Measurements from ENCODE around the gene IL1A. TPM values are rescaled to one million over a fixed set of nuclear protein-coding genes. Genes with fewer than 3 reads are reported as not detected.

The IL1A gene
- total and polyA plus RNA-seq, 9 of the 15 experiments (the other 6 are each of a cell fraction or from before 2014, with no cell fraction given), result 0.03 to 0.27 (median 0.14) TPM; not detected in 2

DNA sequence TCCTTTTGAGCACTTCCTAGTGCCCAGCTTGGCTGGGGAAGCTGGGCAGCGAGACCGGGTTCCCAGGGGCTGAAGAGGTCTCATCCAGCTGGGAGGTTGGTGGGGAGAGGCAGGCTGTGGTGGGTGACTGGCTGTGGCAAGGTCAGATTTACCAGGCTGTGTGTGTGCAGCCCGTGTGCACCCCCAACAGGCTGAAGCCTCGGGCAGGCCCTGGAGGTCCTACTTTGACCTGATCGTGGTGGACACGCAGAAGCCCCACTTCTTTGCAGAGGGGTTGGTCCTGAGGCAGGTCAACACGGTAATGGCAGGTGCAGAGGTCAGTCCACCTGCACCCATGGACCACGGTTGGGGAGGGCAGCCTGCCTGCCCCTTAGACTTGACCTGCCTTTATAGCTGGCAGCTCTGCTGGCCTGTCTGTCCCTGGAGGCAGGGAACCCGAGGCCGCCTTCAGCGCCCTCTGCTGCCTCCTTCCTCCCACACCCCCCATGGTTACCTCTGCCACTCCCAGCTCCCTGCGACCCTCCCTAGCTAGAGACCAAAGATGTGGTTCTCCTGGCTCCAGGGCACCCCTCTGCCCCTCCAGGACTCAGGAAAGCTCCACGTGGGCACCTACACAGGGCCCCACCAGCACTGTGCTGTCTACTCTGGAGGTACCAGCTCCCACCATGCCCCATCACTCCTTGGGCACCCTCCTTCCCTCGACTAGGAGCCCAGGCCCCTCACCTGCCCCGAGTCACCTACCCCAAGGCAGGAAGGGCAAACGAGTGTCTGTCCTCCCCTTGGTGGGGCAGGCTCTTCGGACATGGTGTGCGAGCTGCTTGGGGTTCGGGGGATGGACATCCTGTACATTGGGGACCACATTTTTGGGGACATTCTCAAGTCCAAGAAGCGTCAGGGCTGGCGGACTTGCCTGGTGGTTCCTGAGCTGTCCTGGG lies 59.4 kb downstream of the IL1A start (continued):
- TF ChIP-seq STAG1 (CRISPR knock-in tag; IDR thresholded peaks at IDR 0.05; ENCODE audit: borderline replicate concordance) (peak; percentile 55; the same call in 1 of the 2 replicates), DMBX1 (CRISPR knock-in tag; IDR thresholded peaks at IDR 0.05; ENCODE audit: borderline replicate concordance) (peak; percentile 24; the same call in 1 of the 2 replicates), KDM2B (CRISPR knock-in tag; IDR thresholded peaks at IDR 0.05) (no peak), ZNF347 (CRISPR knock-in tag; IDR thresholded peaks at IDR 0.05; ENCODE audit: low read depth) (no peak), GATA2 (CRISPR knock-in tag; IDR thresholded peaks at IDR 0.05) (no peak)

DNA sequence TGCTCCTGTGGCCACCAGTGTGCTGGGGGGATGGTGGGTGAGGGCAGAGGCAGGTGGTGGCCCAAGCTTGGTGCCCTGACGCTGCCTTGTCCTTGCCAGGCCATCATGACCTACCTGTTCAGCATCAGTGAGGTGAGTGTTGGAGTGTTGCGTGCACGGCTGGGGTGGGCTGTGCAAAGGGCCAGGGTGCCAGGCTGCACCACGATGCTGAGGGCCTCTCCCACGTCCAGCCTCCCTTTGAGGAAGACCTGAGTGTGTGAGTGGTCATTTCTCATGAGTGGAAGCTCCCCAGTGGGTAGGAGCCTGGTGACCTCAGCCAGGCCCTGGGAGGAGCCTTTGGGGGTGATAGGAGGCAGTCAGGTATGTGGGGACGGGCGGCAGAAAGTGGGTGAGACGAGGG lies 60.3 kb downstream of the IL1A start:
- no peak overlapping the region for H3K4me2 ChIP-seq (ENCODE audit: insufficient read depth, low read length)
- ATAC-seq (no peak), DNase-seq (ENCODE audit: extremely low read depth in 1 of 4, low spot score in 3 of 4) (no peak), FAIRE-seq (no peak)
- WGBS (ENCODE audit: insufficient coverage, low coverage, missing lambda C conversion rate), result 84% methylated on average over 5 of the region's 8 CpGs
- no peaks in the 10 kb centered on the region for H3K27me3 ChIP-seq (ENCODE audit: control insufficient read depth in 2 of 2, insufficient read depth in 2 of 2, low read length in 2 of 2)
- ChIA-PET POLR2A (interaction anchor here (0.6 to 1.3 kb wide), 3 partner anchors 97 to 104 kb away, joined by 3 read pairs; no protein-coding TSS in a partner anchor), CTCF (ENCODE audit: low intra/inter-chr PET ratio) (interaction anchor here (0.9 to 5.2 kb wide), 3 partner anchors 27 to 125 kb away, joined by 5 to 67 read pairs (median 48); no protein-coding TSS in a partner anchor)
- no peaks in the 10 kb centered on the region for H3K9me1 ChIP-seq (ENCODE audit: control insufficient read depth, insufficient read depth, low read length)
- no peaks in the 10 kb centered on the region for H3K79me2 ChIP-seq (ENCODE audit: control insufficient read depth, insufficient read depth, low read length)
- no peaks in the 10 kb centered on the region for H3K9me3 ChIP-seq (replicated peaks; ENCODE audit: control insufficient read depth, insufficient read depth, low read depth, low read length)
- H4K20me1 ChIP-seq (replicated peaks; ENCODE audit: control insufficient read depth, insufficient read depth, low read length), result no peaks in the 10 kb centered on the region
- H3K27ac ChIP-seq (ENCODE audit: extremely low read depth, low read depth, low read length), result no peak overlapping the region
- H3K4me3 ChIP-seq, result no peak overlapping the region
- in situ Hi-C loops (cut with MboI), result no loop called here
- intact Hi-C loops (cut with micrococcal nuclease), result loop anchor here (10.0 kb wide), 1 partner anchor 239 kb away; the partner anchor contains the start of gene TTL
- H3K9ac ChIP-seq (ENCODE audit: insufficient read depth in 1 of 2, low read depth in 2 of 2, low read length in 2 of 2), result peak overlapping the region in 1 of 2 experiments; percentile 88; a peak in 2 of 4 replicates
- no TSS peak for BruUV-seq (replicated peaks)
- no peak overlapping the region for H2AFZ ChIP-seq (ENCODE audit: low read depth, low read length)
- H3K36me3 ChIP-seq (ENCODE audit: control insufficient read depth, insufficient read depth, low read length), result no peaks in the 10 kb centered on the region
- H3K4me1 ChIP-seq (replicated peaks in 1 of 2; ENCODE audit: control insufficient read depth in 2 of 2, insufficient read depth in 2 of 2, low read length in 2 of 2), result peaks cover 45 to 78% of the 10 kb centered on the region in 2 experiments
- no peak for TF ChIP-seq TAF15 (IDR thresholded peaks at IDR 0.05; ENCODE audit: low read depth, low read length)
- TF ChIP-seq, protein P1, sequence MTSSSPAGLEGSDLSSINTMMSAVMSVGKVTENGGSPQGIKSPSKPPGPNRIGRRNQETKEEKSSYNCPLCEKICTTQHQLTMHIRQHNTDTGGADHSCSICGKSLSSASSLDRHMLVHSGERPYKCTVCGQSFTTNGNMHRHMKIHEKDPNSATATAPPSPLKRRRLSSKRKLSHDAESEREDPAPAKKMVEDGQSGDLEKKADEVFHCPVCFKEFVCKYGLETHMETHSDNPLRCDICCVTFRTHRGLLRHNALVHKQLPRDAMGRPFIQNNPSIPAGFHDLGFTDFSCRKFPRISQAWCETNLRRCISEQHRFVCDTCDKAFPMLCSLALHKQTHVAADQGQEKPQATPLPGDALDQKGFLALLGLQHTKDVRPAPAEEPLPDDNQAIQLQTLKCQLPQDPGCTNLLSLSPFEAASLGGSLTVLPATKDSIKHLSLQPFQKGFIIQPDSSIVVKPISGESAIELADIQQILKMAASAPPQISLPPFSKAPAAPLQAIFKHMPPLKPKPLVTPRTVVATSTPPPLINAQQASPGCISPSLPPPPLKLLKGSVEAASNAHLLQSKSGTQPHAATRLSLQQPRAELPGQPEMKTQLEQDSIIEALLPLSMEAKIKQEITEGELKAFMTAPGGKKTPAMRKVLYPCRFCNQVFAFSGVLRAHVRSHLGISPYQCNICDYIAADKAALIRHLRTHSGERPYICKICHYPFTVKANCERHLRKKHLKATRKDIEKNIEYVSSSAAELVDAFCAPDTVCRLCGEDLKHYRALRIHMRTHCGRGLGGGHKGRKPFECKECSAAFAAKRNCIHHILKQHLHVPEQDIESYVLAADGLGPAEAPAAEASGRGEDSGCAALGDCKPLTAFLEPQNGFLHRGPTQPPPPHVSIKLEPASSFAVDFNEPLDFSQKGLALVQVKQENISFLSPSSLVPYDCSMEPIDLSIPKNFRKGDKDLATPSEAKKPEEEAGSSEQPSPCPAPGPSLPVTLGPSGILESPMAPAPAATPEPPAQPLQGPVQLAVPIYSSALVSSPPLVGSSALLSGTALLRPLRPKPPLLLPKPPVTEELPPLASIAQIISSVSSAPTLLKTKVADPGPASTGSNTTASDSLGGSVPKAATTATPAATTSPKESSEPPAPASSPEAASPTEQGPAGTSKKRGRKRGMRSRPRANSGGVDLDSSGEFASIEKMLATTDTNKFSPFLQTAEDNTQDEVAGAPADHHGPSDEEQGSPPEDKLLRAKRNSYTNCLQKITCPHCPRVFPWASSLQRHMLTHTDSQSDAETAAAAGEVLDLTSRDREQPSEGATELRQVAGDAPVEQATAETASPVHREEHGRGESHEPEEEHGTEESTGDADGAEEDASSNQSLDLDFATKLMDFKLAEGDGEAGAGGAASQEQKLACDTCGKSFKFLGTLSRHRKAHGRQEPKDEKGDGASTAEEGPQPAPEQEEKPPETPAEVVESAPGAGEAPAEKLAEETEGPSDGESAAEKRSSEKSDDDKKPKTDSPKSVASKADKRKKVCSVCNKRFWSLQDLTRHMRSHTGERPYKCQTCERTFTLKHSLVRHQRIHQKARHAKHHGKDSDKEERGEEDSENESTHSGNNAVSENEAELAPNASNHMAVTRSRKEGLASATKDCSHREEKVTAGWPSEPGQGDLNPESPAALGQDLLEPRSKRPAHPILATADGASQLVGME (CRISPR knock-in tag; IDR thresholded peaks at IDR 0.05), result no peak
- TF ChIP-seq, protein P2, sequence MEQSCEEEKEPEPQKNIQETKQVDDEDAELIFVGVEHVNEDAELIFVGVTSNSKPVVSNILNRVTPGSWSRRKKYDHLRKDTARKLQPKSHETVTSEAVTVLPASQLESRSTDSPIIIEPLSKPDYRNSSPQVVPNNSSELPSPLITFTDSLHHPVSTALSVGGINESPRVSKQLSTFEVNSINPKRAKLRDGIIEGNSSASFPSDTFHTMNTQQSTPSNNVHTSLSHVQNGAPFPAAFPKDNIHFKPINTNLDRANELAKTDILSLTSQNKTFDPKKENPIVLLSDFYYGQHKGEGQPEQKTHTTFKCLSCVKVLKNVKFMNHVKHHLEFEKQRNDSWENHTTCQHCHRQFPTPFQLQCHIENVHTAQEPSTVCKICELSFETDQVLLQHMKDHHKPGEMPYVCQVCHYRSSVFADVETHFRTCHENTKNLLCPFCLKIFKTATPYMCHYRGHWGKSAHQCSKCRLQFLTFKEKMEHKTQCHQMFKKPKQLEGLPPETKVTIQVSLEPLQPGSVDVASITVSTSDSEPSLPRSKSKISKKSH (CRISPR knock-in tag; IDR thresholded peaks at IDR 0.05), result no peak
- TF ChIP-seq CBFA2T2 (conservative IDR thresholded peaks at IDR 0.05), result no peak
- TF ChIP-seq PTBP1 (IDR thresholded peaks at IDR 0.05; ENCODE audit: low read depth, low read length), result no peak
- no peak for TF ChIP-seq FUS (optimal IDR thresholded peaks at IDR 0.05; ENCODE audit: low read depth, low read length)

Data from K562 (cell line).